Testis (tissue), 3 donors: ENCODE data around the gene PRKAB1. TPM values are rescaled to one million over a fixed set of nuclear protein-coding genes. Genes with fewer than 3 reads are reported as not detected.

ENCODE experiments used
- DNase-seq: peaks from one replicate; pipeline ENCODE4 v3.0.0-alpha.2; 2019
- H3K27ac ChIP-seq, 2 donors: fragments of 200-600 bp; sonication (generic); one replicate each; pipeline ENCODE4 v1.5.1; 2019
- H3K27me3 ChIP-seq: fragments of 200-600 bp; sonication (generic); one replicate; pipeline ENCODE4 v1.5.1; 2019
- H3K36me3 ChIP-seq: fragments of 200-600 bp; sonication (generic); one replicate; pipeline ENCODE4 v1.5.1; 2017; ENCODE audit warnings: low read depth; ENCODE audit errors: missing control alignments
- H3K4me1 ChIP-seq: fragments of 200-600 bp; sonication (generic); one replicate; pipeline ENCODE4 v1.5.1; 2019
- H3K4me3 ChIP-seq, 2 donors: fragments of 200-600 bp; sonication (generic); one replicate each; pipeline ENCODE4 v1.5.1; 2017 to 2019
- H3K9me3 ChIP-seq: fragments of 200-600 bp; sonication (generic); one replicate; pipeline ENCODE4 v1.5.1; 2017
- CTCF ChIP-seq, 3 experiments: fragments of 450-650 bp in 2 of 3; fragments of 200-600 bp in 1 of 3; sonication (generic) in 1 of 3; IDR thresholded peaks; one replicate each; pipeline ENCODE4 v1.5.1; 2016 to 2019; ENCODE audit warnings: antibody characterized with exemption in 3 of 3, mild to moderate bottlenecking in 2 of 3, moderate library complexity in 1 of 3
- POLR2A ChIP-seq: fragments of 450-650 bp; IDR thresholded peaks from one replicate; pipeline ENCODE4 v1.6.1; 2017; ENCODE audit warnings: antibody characterized with exemption, mild to moderate bottlenecking, moderate library complexity
- WGBS, 2 donors: methylation state at CpG; one replicate each; pipeline ENCODE4 v1.1.5; 2018; 5-methylcytosine and 5-hydroxymethylcytosine counted together
- intact Hi-C: fragments of 100-400 bp; cut with DNase I; formaldehyde crosslinking; loops from one replicate; pipeline ENCODE4 v1.15.1; 2023; ENCODE audit warnings: low total_unique reads
- polyA plus RNA-seq: library from polyadenylated mRNA; stranded (reverse); fragments of 350-450 nt; fragmentation: Illumina TruSeq; extraction: RNeasy Lipid Tissue Mini Kit (QIAGEN cat#74804); gene quantifications from one replicate; pipeline ENCODE4 v1.2.3, GENCODE V29; 2014; ENCODE audit warnings: low read depth, low replicate concordance; ENCODE audit not compliant: insufficient read depth
- total RNA-seq, 2 donors: library from RNA; depleted of rRNA; stranded (reverse); fragments of >200 nt; gene quantifications; one replicate each; pipeline ENCODE4 v1.2.3, GENCODE V29; 2016

Gene PRKAB1
- total and polyA plus RNA-seq, 3 donors from 2014 or later: 42.6 to 72.5 (median 48.5) TPM

GRCh38 chr12:119666900-119667576 is 895 bp upstream of the PRKAB1 start:
- DNase-seq: no peak
- intact Hi-C loops: no loop called here
- Histone ChIP-seq H3K4me1 (peaks cover 39% of the 10 kb centered on the region), H3K9me3 (no peaks in the 10 kb centered on the region), H3K27me3 (no peaks in the 10 kb centered on the region), H3K4me3 (peak overlapping the region; percentile 82 to 92), H3K27ac (peak overlapping the region in 1 of 2 donors; percentile 92), H3K36me3 (no peaks in the 10 kb centered on the region)
- TF ChIP-seq CTCF (IDR thresholded peaks at IDR 0.05) (no peak), POLR2A (no peak)
- WGBS, 2 donors: 11 to 14% methylated on average over 9 of the region's 9 CpGs

- Histone ChIP-seq H3K4me1 (peaks cover 39% of the 10 kb centered on the region), H3K27ac (peak overlapping the region; percentile 77 to 92), H3K36me3 (no peaks in the 10 kb centered on the region), H3K9me3 (no peaks in the 10 kb centered on the region), H3K27me3 (no peaks in the 10 kb centered on the region), H3K4me3 (peak overlapping the region; percentile 82 to 92)
- intact Hi-C loops: no loop called here
- DNase-seq: no peak
- WGBS, 2 donors: 3 to 4% methylated on average over 10 to 14 of the region's 14 CpGs
- TF ChIP-seq CTCF (IDR thresholded peaks at IDR 0.05) (no peak), POLR2A (no peak)
Measured at GRCh38 chr12:119668324-119668841, 450 bp downstream of the PRKAB1 start.

- intact Hi-C loops: no loop called here
- 27 to 35% methylated on average over 11 of the region's 11 CpGs for WGBS, 2 donors
- peaks cover 38% of the 10 kb centered on the region for H3K4me1 ChIP-seq
Measured at GRCh38 chr12:119669744-119670472, 2.0 kb downstream of the PRKAB1 start.

GRCh38 chr12:119671070-119671469 is 3.1 kb downstream of the PRKAB1 start:
- H3K36me3 ChIP-seq: no peaks in the 10 kb centered on the region
- no peaks in the 10 kb centered on the region for H3K27me3 ChIP-seq
- no peaks in the 10 kb centered on the region for H3K9me3 ChIP-seq
- TF ChIP-seq POLR2A (no peak), CTCF (IDR thresholded peaks at IDR 0.05) (no peak)
- no peak overlapping the region for H3K4me3 ChIP-seq
- intact Hi-C loops: no loop called here
- H3K27ac ChIP-seq: no peak overlapping the region
- WGBS, 2 donors: 88 to 98% methylated on average over 3 of the region's 3 CpGs
- H3K4me1 ChIP-seq: peaks cover 28% of the 10 kb centered on the region
- no peak for DNase-seq

More at GRCh38 chr12:119669744-119670472, 2.0 kb downstream of the PRKAB1 start:
- peak overlapping the region in 1 of 2 donors; percentile 11 for H3K27ac ChIP-seq
- no peaks in the 10 kb centered on the region for H3K9me3 ChIP-seq
- no peak for DNase-seq
- H3K27me3 ChIP-seq: no peaks in the 10 kb centered on the region
- no peaks in the 10 kb centered on the region for H3K36me3 ChIP-seq
- TF ChIP-seq CTCF (IDR thresholded peaks at IDR 0.05) (no peak), POLR2A (no peak)
- H3K4me3 ChIP-seq: no peak overlapping the region
